ENCODE results near the gene CD9.

CD9 gene

DNA sequence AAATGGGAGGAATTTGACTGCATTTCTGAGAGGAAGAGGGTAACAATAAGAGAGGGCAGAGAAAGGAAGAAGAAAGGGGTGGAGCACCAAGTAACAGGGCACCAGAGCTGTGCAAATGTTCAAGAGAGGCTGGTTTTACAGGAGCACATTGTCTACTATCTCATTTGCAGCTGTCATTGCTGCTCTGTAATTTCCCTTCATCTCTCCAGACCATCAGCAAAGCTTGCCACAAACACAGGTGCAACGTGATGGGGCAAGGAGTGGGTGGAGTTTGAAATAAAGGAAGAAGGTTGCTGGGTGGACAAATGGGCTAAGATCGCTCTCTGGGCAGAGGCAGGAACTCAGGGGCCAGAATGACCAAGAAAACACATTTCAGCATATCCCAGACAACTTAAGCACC is 62.4 kb downstream of the CD9 start:
- POLR2A ChIA-PET, result no interaction called here
- WGBS (ENCODE audit: insufficient coverage), result no CpG with 5 or more reads among the region's 2 CpGs

DNA sequence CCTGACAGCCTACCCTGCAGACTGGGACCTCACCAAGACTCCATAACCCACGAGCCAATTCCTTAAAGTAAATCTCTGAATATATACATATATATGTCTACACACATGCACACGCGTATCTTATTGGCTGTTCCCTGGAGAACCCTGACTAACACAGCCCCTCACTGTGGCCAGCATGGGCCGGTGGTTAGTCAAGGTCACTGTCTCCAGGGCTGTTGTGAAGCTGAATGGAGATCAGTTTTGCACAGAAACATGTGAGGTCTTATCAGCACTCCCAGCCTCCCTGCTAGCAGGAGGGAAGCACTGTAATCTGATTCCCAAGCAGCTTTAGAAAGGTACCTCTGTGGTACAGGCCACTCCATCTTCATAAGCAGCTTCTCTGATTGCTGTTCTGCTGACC is 63.7 kb downstream of the CD9 start:
- CTCF ChIA-PET, result interaction anchor here (1.0 to 1.3 kb wide), 3 partner anchors 10 to 14 kb away, joined by 3 to 4 read pairs (median 4); no protein-coding TSS in a partner anchor
- Histone ChIP-seq H3K4me1 (ENCODE audit: control extremely low read depth in 1 of 4, control insufficient read depth in 4 of 4, insufficient read depth in 4 of 4, low read length in 3 of 4) (peaks cover 2 to 7% (median 5%) of the 10 kb centered on the region in 4 experiments), H3K27me3 (replicated peaks in 2 of 5; ENCODE audit: control insufficient read depth in 4 of 5, insufficient read depth in 5 of 5, low read length in 4 of 5) (no peaks in the 10 kb centered on the region), H3K9me3 (ENCODE audit: control extremely low read depth in 1 of 5, control insufficient read depth in 4 of 5, insufficient read depth in 2 of 5, low read depth in 1 of 5, low read length in 4 of 5) (peaks cover 0 to 1% (median 0%) of the 10 kb centered on the region in 5 experiments), H3K27ac (ENCODE audit: insufficient read depth in 1 of 2, low read depth in 1 of 2, low read length in 2 of 2, poor library complexity in 1 of 2, severe bottlenecking in 2 of 2) (no peak overlapping the region), H3K4me3 (ENCODE audit: control insufficient read depth in 1 of 7, extremely low read depth in 1 of 7, insufficient read depth in 4 of 7, low read depth in 2 of 7, low read length in 6 of 7) (no peak overlapping the region), H3K36me3 (ENCODE audit: control insufficient read depth in 4 of 4, insufficient read depth in 4 of 4, low read length in 3 of 4) (no peaks in the 10 kb centered on the region)
- DNase-seq, result peak in 1 of 3 donors; percentile 35
- WGBS (ENCODE audit: insufficient coverage), result 71% methylated on average over 1 of the region's 4 CpGs
- POLR2A ChIA-PET, result no interaction called here

More for the DNA sequence above, 62.4 kb downstream of the CD9 start:
- no peak overlapping the region for H3K4me3 ChIP-seq (ENCODE audit: control insufficient read depth in 1 of 7, extremely low read depth in 1 of 7, insufficient read depth in 4 of 7, low read depth in 2 of 7, low read length in 6 of 7)
- no peaks in the 10 kb centered on the region for H3K27me3 ChIP-seq (replicated peaks in 2 of 5; ENCODE audit: control insufficient read depth in 4 of 5, insufficient read depth in 5 of 5, low read length in 4 of 5)
- CTCF ChIA-PET, result interaction anchor here (0.9 to 1.2 kb wide), 3 partner anchors 11 to 28 kb away, joined by 3 read pairs; no protein-coding TSS in a partner anchor
- H3K4me1 ChIP-seq (ENCODE audit: control extremely low read depth in 1 of 4, control insufficient read depth in 4 of 4, insufficient read depth in 4 of 4, low read length in 3 of 4), result peaks cover 0 to 7% (median 4%) of the 10 kb centered on the region in 4 experiments
- peaks cover 0 to 7% (median 2%) of the 10 kb centered on the region in 5 experiments for H3K9me3 ChIP-seq (ENCODE audit: control extremely low read depth in 1 of 5, control insufficient read depth in 4 of 5, insufficient read depth in 2 of 5, low read depth in 1 of 5, low read length in 4 of 5)
- H3K27ac ChIP-seq (ENCODE audit: insufficient read depth in 1 of 2, low read depth in 1 of 2, low read length in 2 of 2, poor library complexity in 1 of 2, severe bottlenecking in 2 of 2), result no peak overlapping the region
- DNase-seq, result peak in 2 of 3 donors; percentile 52 to 68
- H3K36me3 ChIP-seq (ENCODE audit: control insufficient read depth in 4 of 4, insufficient read depth in 4 of 4, low read length in 3 of 4), result no peaks in the 10 kb centered on the region

DNA sequence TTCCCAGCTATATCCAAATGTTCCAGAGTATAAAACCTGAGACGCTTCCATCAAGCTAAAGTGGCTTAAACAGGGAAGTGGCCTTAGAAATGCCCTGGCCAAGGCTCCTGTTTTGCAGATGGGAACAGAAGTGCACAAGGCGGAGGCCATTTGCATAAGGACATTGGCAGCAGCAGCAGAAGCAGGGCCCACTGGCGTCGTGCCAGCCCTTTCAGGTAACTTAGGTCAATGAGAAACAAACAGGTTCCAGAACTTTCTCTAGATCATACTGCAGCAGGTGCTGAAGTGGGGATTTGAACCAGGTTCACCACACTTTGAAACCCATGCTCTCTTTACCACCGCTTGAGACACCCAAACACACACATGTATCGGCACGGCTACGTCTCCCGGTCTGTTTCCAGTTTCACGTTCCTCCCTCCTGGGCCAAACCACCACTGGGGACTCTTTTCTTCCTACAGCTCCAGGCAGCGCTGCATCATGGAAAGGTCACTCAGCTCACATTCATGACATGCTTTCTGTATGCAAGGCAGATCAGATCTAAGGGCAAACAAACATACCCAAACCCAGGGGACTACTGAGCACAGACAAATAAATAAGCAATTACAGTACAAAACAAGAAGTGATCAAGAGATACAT is 64.3 kb downstream of the CD9 start:
- no peak for DNase-seq
- ChIA-PET POLR2A (no interaction called here), CTCF (interaction anchor here (1.0 to 1.3 kb wide), 3 partner anchors 11 to 13 kb away, joined by 3 to 4 read pairs (median 4); no protein-coding TSS in a partner anchor)
- Histone ChIP-seq H3K27me3 (replicated peaks in 2 of 5; ENCODE audit: control insufficient read depth in 4 of 5, insufficient read depth in 5 of 5, low read length in 4 of 5) (no peaks in the 10 kb centered on the region), H3K27ac (ENCODE audit: insufficient read depth in 1 of 2, low read depth in 1 of 2, low read length in 2 of 2, poor library complexity in 1 of 2, severe bottlenecking in 2 of 2) (no peak overlapping the region), H3K4me1 (ENCODE audit: control extremely low read depth in 1 of 4, control insufficient read depth in 4 of 4, insufficient read depth in 4 of 4, low read length in 3 of 4) (peaks cover 2 to 7% (median 5%) of the 10 kb centered on the region in 4 experiments), H3K9me3 (ENCODE audit: control extremely low read depth in 1 of 5, control insufficient read depth in 4 of 5, insufficient read depth in 2 of 5, low read depth in 1 of 5, low read length in 4 of 5) (no peaks in the 10 kb centered on the region), H3K36me3 (ENCODE audit: control insufficient read depth in 4 of 4, insufficient read depth in 4 of 4, low read length in 3 of 4) (no peaks in the 10 kb centered on the region), H3K4me3 (ENCODE audit: control insufficient read depth in 1 of 7, extremely low read depth in 1 of 7, insufficient read depth in 4 of 7, low read depth in 2 of 7, low read length in 6 of 7) (no peak overlapping the region)
- 98% methylated on average over 5 of the region's 11 CpGs for WGBS (ENCODE audit: insufficient coverage)

DNA sequence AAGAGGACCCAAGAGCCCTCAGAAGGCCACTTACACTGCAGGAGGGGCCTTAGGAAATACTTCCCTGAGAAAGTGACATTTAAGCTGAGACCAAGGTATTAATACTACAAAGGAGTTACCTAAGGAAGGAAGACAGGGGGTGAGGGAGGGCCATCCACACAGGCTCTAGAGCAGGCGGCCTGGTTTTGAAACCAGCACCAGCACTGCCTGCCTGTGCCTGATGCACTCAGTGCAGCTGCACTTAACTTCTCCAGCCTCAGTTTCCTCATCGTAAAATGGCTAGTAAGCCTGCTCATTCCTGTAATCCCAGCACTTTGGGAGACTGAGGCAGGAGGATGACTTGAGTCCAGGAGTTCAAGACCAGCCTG is 64.8 kb downstream of the CD9 start:
- WGBS (ENCODE audit: insufficient coverage), result 100% methylated on average over 2 of the region's 2 CpGs
- H3K4me3 ChIP-seq (ENCODE audit: control insufficient read depth in 1 of 7, extremely low read depth in 1 of 7, insufficient read depth in 4 of 7, low read depth in 2 of 7, low read length in 6 of 7), result no peak overlapping the region
- H3K9me3 ChIP-seq (ENCODE audit: control extremely low read depth in 1 of 5, control insufficient read depth in 4 of 5, insufficient read depth in 2 of 5, low read depth in 1 of 5, low read length in 4 of 5), result no peaks in the 10 kb centered on the region
- no peaks in the 10 kb centered on the region for H3K36me3 ChIP-seq (ENCODE audit: control insufficient read depth in 4 of 4, insufficient read depth in 4 of 4, low read length in 3 of 4)
- CTCF ChIA-PET, result interaction anchor here (1.2 to 1.3 kb wide), 2 partner anchors 11 to 13 kb away, joined by 4 read pairs; no protein-coding TSS in a partner anchor
- no peaks in the 10 kb centered on the region for H3K27me3 ChIP-seq (replicated peaks in 2 of 5; ENCODE audit: control insufficient read depth in 4 of 5, insufficient read depth in 5 of 5, low read length in 4 of 5)
- POLR2A ChIA-PET, result no interaction called here
- no peak for DNase-seq
- H3K27ac ChIP-seq (ENCODE audit: insufficient read depth in 1 of 2, low read depth in 1 of 2, low read length in 2 of 2, poor library complexity in 1 of 2, severe bottlenecking in 2 of 2), result no peak overlapping the region
- H3K4me1 ChIP-seq (ENCODE audit: control extremely low read depth in 1 of 4, control insufficient read depth in 4 of 4, insufficient read depth in 4 of 4, low read length in 3 of 4), result peaks cover 2 to 7% (median 5%) of the 10 kb centered on the region in 4 experiments

DNA sequence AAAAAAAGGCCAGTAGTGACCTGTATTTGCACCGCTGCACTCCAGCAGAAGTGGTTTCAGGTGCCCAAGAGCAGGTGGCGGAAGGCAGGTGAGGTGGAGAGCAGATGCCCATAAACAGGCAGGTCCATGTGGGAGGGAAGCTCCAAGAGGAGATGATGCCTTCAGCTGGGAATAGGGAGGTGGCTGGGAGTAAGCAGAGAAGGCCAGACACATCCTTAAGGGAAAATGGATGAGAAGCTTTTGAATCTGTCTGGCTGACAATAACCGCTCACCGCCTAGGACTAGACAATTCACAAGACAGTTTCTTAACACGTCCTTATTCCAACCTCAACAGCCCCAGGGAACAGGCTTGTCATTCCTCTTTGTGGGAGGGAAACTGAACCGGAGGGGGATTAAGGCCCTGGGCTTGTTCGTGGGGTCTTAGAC is 66.4 kb downstream of the CD9 start:
- ChIA-PET CTCF (interaction anchor here (1.2 to 1.6 kb wide), 3 partner anchors 8 to 23 kb away, joined by 3 to 4 read pairs (median 4); no protein-coding TSS in a partner anchor), POLR2A (no interaction called here)
- no peak for DNase-seq
- no peaks in the 10 kb centered on the region for H3K9me3 ChIP-seq (ENCODE audit: control extremely low read depth in 1 of 5, control insufficient read depth in 4 of 5, insufficient read depth in 2 of 5, low read depth in 1 of 5, low read length in 4 of 5)
- H3K27ac ChIP-seq (ENCODE audit: insufficient read depth in 1 of 2, low read depth in 1 of 2, low read length in 2 of 2, poor library complexity in 1 of 2, severe bottlenecking in 2 of 2), result no peak overlapping the region
- H3K4me3 ChIP-seq (ENCODE audit: control insufficient read depth in 1 of 7, extremely low read depth in 1 of 7, insufficient read depth in 4 of 7, low read depth in 2 of 7, low read length in 6 of 7), result no peak overlapping the region
- 86% methylated on average over 5 of the region's 7 CpGs for WGBS (ENCODE audit: insufficient coverage)
- no peaks in the 10 kb centered on the region for H3K27me3 ChIP-seq (replicated peaks in 2 of 5; ENCODE audit: control insufficient read depth in 4 of 5, insufficient read depth in 5 of 5, low read length in 4 of 5)
- H3K36me3 ChIP-seq (ENCODE audit: control insufficient read depth in 4 of 4, insufficient read depth in 4 of 4, low read length in 3 of 4), result no peaks in the 10 kb centered on the region
- peaks cover 2 to 7% (median 5%) of the 10 kb centered on the region in 4 experiments for H3K4me1 ChIP-seq (ENCODE audit: control extremely low read depth in 1 of 4, control insufficient read depth in 4 of 4, insufficient read depth in 4 of 4, low read length in 3 of 4)

DNA sequence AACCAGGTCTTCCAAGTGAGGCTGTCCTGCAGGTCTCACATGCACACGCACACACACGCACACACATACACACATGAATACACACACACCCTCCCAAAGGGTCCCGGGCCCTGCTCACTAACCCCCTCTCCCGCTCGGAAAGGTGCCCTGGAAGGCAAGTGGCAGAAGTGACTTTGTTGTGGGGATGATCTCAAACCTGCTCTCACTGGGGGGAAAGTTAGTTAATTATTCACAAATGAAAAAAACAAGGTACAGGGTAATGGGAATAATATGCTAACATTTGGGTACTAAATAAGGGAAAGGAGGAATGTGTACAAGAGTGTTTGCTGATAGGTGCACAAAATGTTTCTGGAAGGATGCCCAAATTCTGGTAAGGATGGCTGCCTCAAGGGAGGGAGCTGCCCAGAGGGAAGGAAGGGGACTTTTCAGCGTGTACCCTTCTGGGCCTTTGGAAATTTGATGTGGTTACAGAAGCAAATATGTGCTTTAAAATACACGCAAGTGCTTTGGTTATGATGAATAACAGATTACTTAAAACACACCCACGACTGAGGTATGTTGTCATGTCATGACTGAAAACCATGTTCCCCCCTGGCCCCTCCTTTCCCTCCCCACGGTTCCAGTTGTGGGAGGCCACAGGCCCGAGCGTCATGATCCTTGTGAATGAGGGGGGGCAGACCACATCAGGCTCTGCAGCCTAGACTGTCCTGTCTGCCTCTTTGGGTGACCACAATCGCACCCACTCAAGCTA is 66.9 kb downstream of the CD9 start:
- 69% methylated on average over 5 of the region's 12 CpGs for WGBS (ENCODE audit: insufficient coverage)
- POLR2A ChIA-PET, result no interaction called here

More for the DNA sequence above, 66.9 kb downstream of the CD9 start:
- no peaks in the 10 kb centered on the region for H3K36me3 ChIP-seq (ENCODE audit: control insufficient read depth in 4 of 4, insufficient read depth in 4 of 4, low read length in 3 of 4)
- H3K4me1 ChIP-seq (ENCODE audit: control extremely low read depth in 1 of 4, control insufficient read depth in 4 of 4, insufficient read depth in 4 of 4, low read length in 3 of 4), result peaks cover 2 to 6% (median 4%) of the 10 kb centered on the region in 4 experiments
- peak in 1 of 3 donors; percentile 39 for DNase-seq
- no peaks in the 10 kb centered on the region for H3K9me3 ChIP-seq (ENCODE audit: control extremely low read depth in 1 of 5, control insufficient read depth in 4 of 5, insufficient read depth in 2 of 5, low read depth in 1 of 5, low read length in 4 of 5)
- H3K27ac ChIP-seq (ENCODE audit: insufficient read depth in 1 of 2, low read depth in 1 of 2, low read length in 2 of 2, poor library complexity in 1 of 2, severe bottlenecking in 2 of 2), result no peak overlapping the region
- H3K4me3 ChIP-seq (ENCODE audit: control insufficient read depth in 1 of 7, extremely low read depth in 1 of 7, insufficient read depth in 4 of 7, low read depth in 2 of 7, low read length in 6 of 7), result no peak overlapping the region
- no peaks in the 10 kb centered on the region for H3K27me3 ChIP-seq (replicated peaks in 2 of 5; ENCODE audit: control insufficient read depth in 4 of 5, insufficient read depth in 5 of 5, low read length in 4 of 5)
- CTCF ChIA-PET, result interaction anchor here (1.3 to 1.6 kb wide), 2 partner anchors 8 to 19 kb away, joined by 3 to 4 read pairs; no protein-coding TSS in a partner anchor

Measured in common myeloid progenitor, CD34-positive (primary cell).